ENCODE data around the gene INTS3.

DNA sequence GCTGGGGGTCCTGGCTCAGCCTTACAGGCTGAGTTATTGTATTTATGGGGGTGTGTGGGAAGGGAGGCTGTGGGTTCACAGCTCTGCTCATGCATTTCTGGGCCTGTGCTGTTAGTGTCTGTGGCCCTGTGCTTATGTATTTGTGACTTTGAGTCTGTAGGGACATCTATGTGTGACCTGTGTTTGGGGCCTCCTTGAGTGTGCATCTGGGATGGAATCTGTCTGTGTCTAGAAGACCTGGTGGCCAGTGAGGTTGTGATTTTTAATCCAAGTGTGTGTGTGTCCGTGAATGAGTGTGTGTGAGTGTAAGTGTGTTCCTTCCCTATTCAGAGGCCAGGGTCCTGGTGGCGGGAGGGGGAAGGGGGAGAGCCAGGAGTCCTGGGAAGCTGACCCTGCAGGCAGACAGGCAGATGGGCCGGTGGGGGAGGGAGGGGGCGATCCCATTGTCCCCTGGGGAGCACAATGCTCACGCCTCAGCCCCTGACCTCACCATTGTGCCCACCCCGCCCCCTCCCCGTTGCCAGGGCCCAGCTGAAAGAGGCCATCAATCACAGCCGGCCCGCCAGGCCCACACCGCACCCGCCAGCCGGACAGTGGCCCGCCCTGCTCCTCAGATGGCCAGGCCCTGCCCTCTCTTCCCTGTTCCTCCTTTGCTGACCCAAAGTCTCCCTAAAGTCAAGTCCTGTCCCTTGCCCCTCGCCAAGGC, 66.9 kb downstream of the INTS3 start:
- TF ChIP-seq EZH2 (IDR thresholded peaks at IDR 0.05): no peak
- TF ChIP-seq, protein P1, sequence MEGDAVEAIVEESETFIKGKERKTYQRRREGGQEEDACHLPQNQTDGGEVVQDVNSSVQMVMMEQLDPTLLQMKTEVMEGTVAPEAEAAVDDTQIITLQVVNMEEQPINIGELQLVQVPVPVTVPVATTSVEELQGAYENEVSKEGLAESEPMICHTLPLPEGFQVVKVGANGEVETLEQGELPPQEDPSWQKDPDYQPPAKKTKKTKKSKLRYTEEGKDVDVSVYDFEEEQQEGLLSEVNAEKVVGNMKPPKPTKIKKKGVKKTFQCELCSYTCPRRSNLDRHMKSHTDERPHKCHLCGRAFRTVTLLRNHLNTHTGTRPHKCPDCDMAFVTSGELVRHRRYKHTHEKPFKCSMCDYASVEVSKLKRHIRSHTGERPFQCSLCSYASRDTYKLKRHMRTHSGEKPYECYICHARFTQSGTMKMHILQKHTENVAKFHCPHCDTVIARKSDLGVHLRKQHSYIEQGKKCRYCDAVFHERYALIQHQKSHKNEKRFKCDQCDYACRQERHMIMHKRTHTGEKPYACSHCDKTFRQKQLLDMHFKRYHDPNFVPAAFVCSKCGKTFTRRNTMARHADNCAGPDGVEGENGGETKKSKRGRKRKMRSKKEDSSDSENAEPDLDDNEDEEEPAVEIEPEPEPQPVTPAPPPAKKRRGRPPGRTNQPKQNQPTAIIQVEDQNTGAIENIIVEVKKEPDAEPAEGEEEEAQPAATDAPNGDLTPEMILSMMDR (IDR thresholded peaks at IDR 0.05): no peak
- no peak for TF ChIP-seq EZH2phosphoT487 (IDR thresholded peaks at IDR 0.05)

Data from neural progenitor cell (in vitro differentiated cells).